H1 (cell line): ENCODE data around the gene NXN. TPM values are rescaled to one million over a fixed set of nuclear protein-coding genes. Genes with fewer than 3 reads are reported as not detected.

Experiments used
- CTCF ChIA-PET: fragments of 300-600 bp; sonication (Branson Sonifier 250); formaldehyde crosslinking; loops from one replicate; lab custom pipeline; 2021; ENCODE audit not compliant: partially characterized antibody; lab: Charles Lee
- POLR2A ChIA-PET: fragments of 300-600 bp; sonication (Branson Sonifier 250); formaldehyde crosslinking; loops from one replicate; lab custom pipeline; 2021; ENCODE audit warnings: inconsistent platforms; ENCODE audit not compliant: partially characterized antibody; lab: Charles Lee
- DNase-seq, 2 experiments: peaks; one replicate each; pipeline versions ENCODE4 v3.0.0 to v3.0.0-alpha.2; 2010 to 2022; ENCODE audit warnings: low spot score in 2 of 2, low read depth in 1 of 2, mixed read lengths in 1 of 2
- FAIRE-seq: peaks from 2 replicates; lab custom pipeline; 2011; peaks lifted over from hg19 to GRCh38; lab: Jason Lieb, UNC
- H2AFZ ChIP-seq: 2 replicates; pipeline ENCODE4 v1.8.1; 2012; ENCODE audit warnings: low read length, inconsistent platforms
- H2AK5ac ChIP-seq: 2 replicates; pipeline ENCODE4 v1.6.1; 2013; ENCODE audit warnings: low read depth, low read length
- H2BK120ac ChIP-seq: replicated peaks from 2 replicates; pipeline ENCODE3; 2013; ENCODE audit warnings: low read depth, low read length, inconsistent platforms
- H2BK12ac ChIP-seq: 2 replicates; pipeline ENCODE4 v1.6.1; 2013; ENCODE audit warnings: low read depth, low read length
- H2BK15ac ChIP-seq: 2 replicates; pipeline ENCODE4 v1.6.1; 2013; ENCODE audit warnings: low read length
- H2BK20ac ChIP-seq: 2 replicates; pipeline ENCODE4 v1.6.1; 2013; ENCODE audit warnings: low read length
- H2BK5ac ChIP-seq: 2 replicates; pipeline ENCODE4 v1.6.1; 2013; ENCODE audit warnings: low read depth, low read length
- H3K14ac ChIP-seq: 2 replicates; pipeline ENCODE4 v1.6.1; 2013; ENCODE audit warnings: inconsistent platforms; ENCODE audit not compliant: insufficient read length
- H3K18ac ChIP-seq: 2 replicates; pipeline ENCODE4 v1.6.1; 2013; ENCODE audit warnings: low read length; ENCODE audit errors: extremely low read depth
- H3K23ac ChIP-seq: 2 replicates; pipeline ENCODE4 v1.6.1; 2013; ENCODE audit warnings: inconsistent platforms; ENCODE audit not compliant: insufficient read length
- H3K23me2 ChIP-seq: 2 replicates; pipeline ENCODE4 v1.6.1; 2013; ENCODE audit warnings: low read depth, low read length
- H3K27ac ChIP-seq: 2 replicates; pipeline ENCODE4 v1.6.1; 2011; ENCODE audit warnings: low read depth, low read length, inconsistent platforms
- H3K27me3 ChIP-seq, 4 experiments: replicated peaks in 1 of 4; 1 replicate in 1 of 4; 2 replicates in 3 of 4; pipeline versions ENCODE4 v1.6.1 to v1.8.1; 2011 to 2013; ENCODE audit warnings: low read length in 3 of 4, mild to moderate bottlenecking in 3 of 4, inconsistent platforms in 2 of 4, mixed read lengths in 2 of 4, moderate library complexity in 1 of 4; ENCODE audit not compliant: control insufficient read depth in 3 of 4, insufficient read depth in 3 of 4; ENCODE audit errors: extremely low read depth in 1 of 4
- H3K36me3 ChIP-seq, 4 experiments: 2 replicates each; pipeline versions ENCODE4 v1.6.1 to v1.8.1; 2011 to 2013; ENCODE audit warnings: mild to moderate bottlenecking in 4 of 4, low read length in 3 of 4, moderate library complexity in 2 of 4, control low read depth in 1 of 4, inconsistent platforms in 1 of 4; ENCODE audit not compliant: insufficient read depth in 4 of 4, control insufficient read depth in 2 of 4
- H3K4ac ChIP-seq: replicated peaks from 2 replicates; pipeline ENCODE3; 2013; ENCODE audit warnings: low read length, low read depth, mixed read lengths, inconsistent platforms; ENCODE audit not compliant: insufficient read length
- H3K4me1 ChIP-seq, 4 experiments: replicated peaks in 1 of 4; 1 replicate in 1 of 4; 2 replicates in 3 of 4; pipeline versions ENCODE4 v1.6.1 to v1.8.1; 2011 to 2013; ENCODE audit warnings: low read length in 3 of 4, inconsistent platforms in 2 of 4, mixed read lengths in 1 of 4; ENCODE audit not compliant: insufficient read depth in 4 of 4, control insufficient read depth in 3 of 4
- H3K4me2 ChIP-seq, 2 experiments: 2 replicates each; pipeline versions ENCODE4 v1.6.1 to v1.8.1; 2011 to 2013; ENCODE audit warnings: low read depth in 2 of 2, low read length in 2 of 2, control low read depth in 1 of 2, inconsistent platforms in 1 of 2, mild to moderate bottlenecking in 1 of 2; ENCODE audit not compliant: insufficient read depth in 1 of 2
- H3K4me3 ChIP-seq, 4 experiments: fragments of 200-600, 300-600 bp in 1 of 4; sonication (generic), shearing (Covaris generic), sonication (Bioruptor Twin) in 1 of 4; 2 replicates each; pipeline versions ENCODE4 v1.5.1 to v1.8.1; 2011 to 2016; ENCODE audit warnings: low read length in 4 of 4, low read depth in 3 of 4, control low read depth in 2 of 4, inconsistent platforms in 2 of 4, mild to moderate bottlenecking in 2 of 4, mixed read lengths in 1 of 4, moderate library complexity in 1 of 4; ENCODE audit not compliant: insufficient read depth in 2 of 4; ENCODE audit errors: extremely low read depth in 1 of 4
- H3K56ac ChIP-seq: replicated peaks from 2 replicates; pipeline ENCODE3; 2013; ENCODE audit warnings: low read depth, mild to moderate bottlenecking, mixed read lengths, low read length, inconsistent platforms; ENCODE audit not compliant: insufficient read length
- H3K79me1 ChIP-seq: 2 replicates; pipeline ENCODE4 v1.6.1; 2013; ENCODE audit warnings: low read depth, low read length, control low read depth
- H3K79me2 ChIP-seq, 2 experiments: 2 replicates each; pipeline versions ENCODE4 v1.6.1 to v1.8.1; 2012 to 2013; ENCODE audit warnings: low read length in 2 of 2, mild to moderate bottlenecking in 2 of 2, inconsistent platforms in 1 of 2; ENCODE audit not compliant: insufficient read depth in 2 of 2, control insufficient read depth in 1 of 2
- H3K9ac ChIP-seq, 4 experiments: replicated peaks in 1 of 4; 1 replicate in 1 of 4; 2 replicates in 3 of 4; pipeline versions ENCODE4 v1.6.1 to v1.8.1; 2011 to 2013; ENCODE audit warnings: low read depth in 3 of 4, low read length in 3 of 4, control low read depth in 2 of 4, mild to moderate bottlenecking in 2 of 4, moderate library complexity in 2 of 4, inconsistent platforms in 1 of 4; ENCODE audit errors: extremely low read depth in 1 of 4
- H3K9me3 ChIP-seq, 2 experiments: 2 replicates each; pipeline versions ENCODE4 v1.6.1 to v1.8.1; 2012 to 2013; ENCODE audit warnings: mild to moderate bottlenecking in 2 of 2, moderate library complexity in 2 of 2, control low read depth in 1 of 2, inconsistent platforms in 1 of 2, low read depth in 1 of 2, low read length in 1 of 2, mixed read lengths in 1 of 2; ENCODE audit not compliant: insufficient read depth in 2 of 2
- H4K20me1 ChIP-seq, 2 experiments: replicated peaks in 1 of 2; 2 replicates each; pipeline versions ENCODE3 to v1.8.1; 2011 to 2013; ENCODE audit warnings: inconsistent platforms in 2 of 2, low read length in 2 of 2, mild to moderate bottlenecking in 1 of 2; ENCODE audit not compliant: insufficient read depth in 2 of 2, control insufficient read depth in 1 of 2
- H4K5ac ChIP-seq: 2 replicates; pipeline ENCODE4 v1.6.1; 2013; ENCODE audit warnings: low read length, low read depth, mixed read lengths, inconsistent platforms; ENCODE audit not compliant: insufficient read length
- H4K8ac ChIP-seq: 2 replicates; pipeline ENCODE4 v1.8.0; 2013; ENCODE audit warnings: mild to moderate bottlenecking, moderate library complexity, low read length, inconsistent platforms; ENCODE audit not compliant: insufficient read depth; ENCODE audit errors: extremely low read depth
- H4K91ac ChIP-seq: replicated peaks from 2 replicates; pipeline ENCODE3; 2013; ENCODE audit warnings: low read length, mixed read lengths, inconsistent platforms; ENCODE audit not compliant: insufficient read length
- ASH2L ChIP-seq: fragments of 200-600, 300-600 bp; sonication (generic); IDR thresholded peaks from one replicate; pipeline ENCODE4 v1.7.1; 2017; ENCODE audit warnings: low read length
- CHD2 ChIP-seq: IDR thresholded peaks from 2 replicates; pipeline ENCODE4 v1.6.1; 2012; ENCODE audit warnings: low read length, improper control_type of control experiment
- POU5F1 ChIP-seq: IDR thresholded peaks from 2 replicates; pipeline ENCODE4 v1.6.1; 2011; ENCODE audit warnings: low read depth, mild to moderate bottlenecking, low read length, moderate library complexity
- RAD21 ChIP-seq, 2 experiments: IDR thresholded peaks in 1 of 2; conservative IDR thresholded peaks in 1 of 2; 2 replicates each; pipeline ENCODE4 v1.6.1; 2011; ENCODE audit warnings: low read depth in 2 of 2, low read length in 2 of 2, improper control_type of control experiment in 1 of 2, inconsistent platforms in 1 of 2, mild to moderate bottlenecking in 1 of 2, moderate library complexity in 1 of 2
- SP2 ChIP-seq: IDR thresholded peaks from 2 replicates; pipeline ENCODE4 v1.6.1; 2012; ENCODE audit warnings: mild to moderate bottlenecking, low read length, inconsistent platforms
- TBP ChIP-seq: IDR thresholded peaks from 2 replicates; pipeline ENCODE4 v1.6.1; 2011; ENCODE audit warnings: low read depth, low read length, improper control_type of control experiment
- WGBS, 2 experiments: shearing (Covaris generic) in 1 of 2; methylation state at CpG; one replicate each; pipeline versions ENCODE4 v1.1.6 to v1.1.7; 2013 to 2015; ENCODE audit warnings: low lambda C conversion rate in 2 of 2, mixed read lengths in 2 of 2, inconsistent platforms in 1 of 2, low coverage in 1 of 2, missing lambda C conversion rate in 1 of 2; ENCODE audit not compliant: insufficient replicate concordance in 2 of 2, insufficient coverage in 1 of 2, insufficient read length in 1 of 2; ENCODE audit errors: extremely low coverage in 1 of 2, missing lambda C conversion rate in 1 of 2; 5-methylcytosine and 5-hydroxymethylcytosine counted together
- polyA plus RNA-seq, 7 experiments: library from polyadenylated mRNA; depleted of rRNA in 3 of 7; stranded (reverse) in 5 of 7; unstranded in 2 of 7; fragments of >200 nt in 5 of 7; fragments of 200-250 nt in 2 of 7; gene quantifications; 1 replicate in 5 of 7; 2 replicates in 1 of 7; 4 replicates in 1 of 7; pipeline versions ENCODE4 v1.2.1 to v1.2.3, GENCODE V29; 2011 to 2013; ENCODE audit warnings: missing spikeins in 2 of 7, mixed read lengths in 2 of 7
- total RNA-seq: library from RNA; stranded (reverse); fragmentation: NEBNext Ultra II Directional; extraction: Animal tissue kit (Norgen Biotek cat#: 25700); gene quantifications from 2 replicates; pipeline ENCODE4 v1.2.1, GENCODE V29; 2021

NXN gene
- total and polyA plus RNA-seq, 2 of the 8 experiments (the other 6 are each of a cell fraction or from before 2014, with no cell fraction given): 94.1 to 107 TPM

- no peaks in the 10 kb centered on the region for H3K79me1 ChIP-seq
- peaks cover 0 to 6% (median 0%) of the 10 kb centered on the region in 4 experiments; a peak in 3 of 8 replicates for H3K36me3 ChIP-seq
- WGBS, 2 experiments: 83% methylated on average over 25 of the region's 41 CpGs; no CpG with 5 or more reads in 1 of the 2 experiments
- FAIRE-seq (no peak), DNase-seq (no peak)
- no peaks in the 10 kb centered on the region for H3K9me3 ChIP-seq
- peaks cover 0 to 5% (median 4%) of the 10 kb centered on the region in 4 experiments; a peak in 3 of 7 replicates for H3K4me1 ChIP-seq
- peak overlapping the region; percentile 39; the same call in 1 of the 2 replicates for H2AK5ac ChIP-seq
- CTCF ChIA-PET: interaction anchor here (0.9 to 2.6 kb wide), 9 partner anchors 9 to 243 kb away, joined by 3 to 10 read pairs (median 4); no protein-coding TSS in a partner anchor
- peak overlapping the region; percentile 43 for H4K5ac ChIP-seq
- TF ChIP-seq ASH2L (no peak), SP2 (no peak), POU5F1 (no peak), RAD21 (IDR thresholded peaks at IDR 0.05 in 1 of 2, conservative IDR thresholded peaks at IDR 0.05 in 1 of 2; ENCODE audit: low read depth in 2 of 2, low read length in 2 of 2) (no peak), TBP (no peak), CHD2 (no peak)
- TF ChIP-seq, all 59 proteins: peak for 0
- no peak overlapping the region for H3K9ac ChIP-seq
- H2BK12ac ChIP-seq: no peak overlapping the region
- H4K91ac ChIP-seq: peak overlapping the region; percentile 30
- peak overlapping the region; percentile 79 for H4K8ac ChIP-seq
- no peaks in the 10 kb centered on the region for H3K27me3 ChIP-seq
- H3K23ac ChIP-seq: no peak overlapping the region
- H3K18ac ChIP-seq: no peak overlapping the region; the same call in 1 of the 2 replicates
- H3K79me2 ChIP-seq: no peaks in the 10 kb centered on the region
- POLR2A ChIA-PET: interaction anchor here (0.8 to 1.6 kb wide), 3 partner anchors 9 to 63 kb away, joined by 4 to 5 read pairs (median 5); no protein-coding TSS in a partner anchor
- peaks cover 3 to 6% of the 10 kb centered on the region in 2 experiments for H4K20me1 ChIP-seq
- no peak overlapping the region for H2BK15ac ChIP-seq
- H2BK20ac ChIP-seq: no peak overlapping the region
- no peak overlapping the region for H3K4me2 ChIP-seq
- no peak overlapping the region for H2BK5ac ChIP-seq
- H3K27ac ChIP-seq: peak overlapping the region; percentile 65; the same call in 1 of the 2 replicates
- H3K56ac ChIP-seq: no peak overlapping the region
- H2BK120ac ChIP-seq: no peak overlapping the region
- no peak overlapping the region for H3K4me3 ChIP-seq
- H3K14ac ChIP-seq: no peak overlapping the region
- H3K23me2 ChIP-seq: no peaks in the 10 kb centered on the region
- H2AFZ ChIP-seq: no peak overlapping the region
- no peak overlapping the region for H3K4ac ChIP-seq
Observed at GRCh38 chr17:804541-805435, 174.8 kb downstream of the NXN start.
